HepG2 (cell line): ENCODE data around the gene GRAMD2A. TPM values are rescaled to one million over a fixed set of nuclear protein-coding genes. Genes with fewer than 3 reads are reported as not detected.

Source experiments
- ATF5 ChIP-seq: sonication (generic); formaldehyde crosslinking; IDR thresholded peaks from 2 replicates; pipeline ENCODE4 v1.4.0; 2020; ENCODE audit warnings: mild to moderate bottlenecking, low read depth, missing genetic modification reagents
- HNF1A ChIP-seq, 2 experiments: sonication (generic) in 1 of 2; formaldehyde crosslinking in 1 of 2; IDR thresholded peaks; 2 replicates each; pipeline versions ENCODE4 v1.4.0 to v1.6.1; 2016 to 2020; ENCODE audit warnings: borderline replicate concordance in 1 of 2, low read depth in 1 of 2, mild to moderate bottlenecking in 1 of 2, missing genetic modification reagents in 1 of 2
- HOXA5 ChIP-seq: sonication (generic); formaldehyde crosslinking; IDR thresholded peaks from 2 replicates; pipeline ENCODE4 v1.4.0; 2020; ENCODE audit warnings: missing genetic modification reagents
- KAT8 ChIP-seq: IDR thresholded peaks from 2 replicates; pipeline ENCODE4 v1.6.1; 2016; ENCODE audit warnings: missing genetic modification reagents, missing compliant biosample characterization
- MTA3 ChIP-seq: sonication (generic); formaldehyde crosslinking; IDR thresholded peaks from 2 replicates; pipeline ENCODE4 v1.4.0; 2020; ENCODE audit warnings: missing genetic modification reagents
- NBN ChIP-seq: fragments of 450-650 bp; conservative IDR thresholded peaks from 2 replicates; pipeline ENCODE4 v1.6.1; 2017
- PHF8 ChIP-seq: sonication (generic); formaldehyde crosslinking; IDR thresholded peaks from 2 replicates; pipeline ENCODE4 v1.5.0; 2020; ENCODE audit warnings: missing genetic modification reagents
- SMYD3 ChIP-seq: sonication (generic); formaldehyde crosslinking; IDR thresholded peaks from 2 replicates; pipeline ENCODE4 v1.8.1; 2023; ENCODE audit warnings: mild to moderate bottlenecking, missing genetic modification reagents
- ZBTB7B ChIP-seq: sonication (generic); formaldehyde crosslinking; IDR thresholded peaks from 2 replicates; pipeline ENCODE4 v1.4.0; 2020; ENCODE audit warnings: missing genetic modification reagents
- ZNF12 ChIP-seq: sonication (generic); formaldehyde crosslinking; IDR thresholded peaks from 2 replicates; pipeline ENCODE4 v1.5.0; 2020; ENCODE audit warnings: missing genetic modification reagents
- ZNF121 ChIP-seq: sonication (generic); formaldehyde crosslinking; IDR thresholded peaks from 2 replicates; pipeline ENCODE4 v1.5.0; 2020; ENCODE audit warnings: mild to moderate bottlenecking, missing genetic modification reagents
- ZNF235 ChIP-seq: sonication (generic); formaldehyde crosslinking; IDR thresholded peaks from 2 replicates; pipeline ENCODE4 v1.8.1; 2023; ENCODE audit warnings: mild to moderate bottlenecking, missing genetic modification reagents, borderline replicate concordance
- ZNF367 ChIP-seq: sonication (generic); formaldehyde crosslinking; IDR thresholded peaks from 2 replicates; pipeline ENCODE4 v1.4.0; 2020; ENCODE audit warnings: missing genetic modification reagents, borderline replicate concordance
- ZNF441 ChIP-seq: sonication (generic); formaldehyde crosslinking; IDR thresholded peaks from 2 replicates; pipeline ENCODE4 v1.7.0; 2021; ENCODE audit warnings: missing genetic modification reagents, borderline replicate concordance
- ZNF550 ChIP-seq: sonication (generic); formaldehyde crosslinking; IDR thresholded peaks from 2 replicates; pipeline ENCODE4 v1.4.0; 2020; ENCODE audit warnings: mild to moderate bottlenecking, missing genetic modification reagents, borderline replicate concordance
- ZNF7 ChIP-seq: IDR thresholded peaks from 2 replicates; pipeline ENCODE4 v1.6.1; 2016; ENCODE audit warnings: missing biosample characterization, missing genetic modification reagents
- ZSCAN9 ChIP-seq: IDR thresholded peaks from 2 replicates; pipeline ENCODE4 v1.6.1; 2016; ENCODE audit warnings: borderline replicate concordance
- polyA plus RNA-seq, 8 experiments: library from polyadenylated mRNA; depleted of rRNA in 3 of 8; stranded (reverse) in 7 of 8; unstranded in 1 of 8; fragments of >200 nt; fragmentation: Illumina TruSeq in 4 of 8; extraction: Trizol in 4 of 8; gene quantifications; 2 replicates each; pipeline versions ENCODE4 v1.2.1 to v1.2.3, GENCODE V29; 2011 to 2016; ENCODE audit warnings: low read depth in 4 of 8, missing spikeins in 1 of 8, mixed read lengths in 1 of 8; ENCODE audit not compliant: insufficient read depth in 1 of 8
- total RNA-seq, 5 experiments: library from RNA; depleted of rRNA; stranded (reverse); fragments of >200 nt; fragmentation: Illumina TruSeq; extraction: Trizol; gene quantifications; 2 replicates each; pipeline ENCODE4 v1.2.3, GENCODE V29; 2016; ENCODE audit warnings: low read depth in 1 of 5
- TF ChIP-seq, protein P1 (sequence below): IDR thresholded peaks from 2 replicates; pipeline ENCODE4 v1.6.1; 2016; ENCODE audit warnings: low read depth, missing genetic modification reagents, missing compliant biosample characterization
- TF ChIP-seq, protein P2 (sequence below): sonication (generic); formaldehyde crosslinking; IDR thresholded peaks from 2 replicates; pipeline ENCODE4 v1.5.0; 2020; ENCODE audit warnings: mild to moderate bottlenecking, missing genetic modification reagents, moderate library complexity

Gene GRAMD2A
- total and polyA plus RNA-seq, 2 of the 13 experiments (the other 11 are each of a cell fraction or from before 2014, with no cell fraction given), result 0.04 TPM; not detected in 1

DNA sequence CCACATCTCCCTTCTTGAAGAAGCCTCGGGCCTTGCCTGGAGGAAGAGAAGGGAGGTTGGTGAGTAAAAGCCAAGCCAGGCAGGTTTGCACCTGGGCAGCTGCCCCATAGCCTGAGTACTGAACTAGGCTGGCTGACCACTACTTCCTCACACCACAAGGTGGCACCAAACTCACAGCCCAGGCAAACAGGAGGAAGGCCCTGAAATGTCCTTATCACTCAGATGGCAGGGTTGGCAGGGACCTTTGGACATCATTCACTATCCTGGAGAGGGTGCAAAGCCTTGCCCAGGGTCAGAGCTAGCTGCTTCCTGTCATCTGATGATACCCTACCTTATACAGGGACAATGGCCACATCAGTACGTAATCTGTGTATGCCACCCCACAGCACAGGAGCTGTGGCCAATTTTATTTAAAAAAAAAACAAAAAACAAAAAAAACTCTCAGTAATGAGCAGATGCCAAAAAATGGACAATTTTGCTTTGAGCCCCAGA, 2.2 kb upstream of the GRAMD2A start (continued):
- no peak for TF ChIP-seq HNF1A (IDR thresholded peaks at IDR 0.05; ENCODE audit: low read depth)
- no peak for TF ChIP-seq HNF1A (CRISPR knock-in tag; IDR thresholded peaks at IDR 0.05; ENCODE audit: borderline replicate concordance)
- TF ChIP-seq PHF8 (CRISPR knock-in tag), result no peak
- no peak for TF ChIP-seq ZNF367
- TF ChIP-seq ZBTB7B (CRISPR knock-in tag), result no peak
- TF ChIP-seq, protein P1, sequence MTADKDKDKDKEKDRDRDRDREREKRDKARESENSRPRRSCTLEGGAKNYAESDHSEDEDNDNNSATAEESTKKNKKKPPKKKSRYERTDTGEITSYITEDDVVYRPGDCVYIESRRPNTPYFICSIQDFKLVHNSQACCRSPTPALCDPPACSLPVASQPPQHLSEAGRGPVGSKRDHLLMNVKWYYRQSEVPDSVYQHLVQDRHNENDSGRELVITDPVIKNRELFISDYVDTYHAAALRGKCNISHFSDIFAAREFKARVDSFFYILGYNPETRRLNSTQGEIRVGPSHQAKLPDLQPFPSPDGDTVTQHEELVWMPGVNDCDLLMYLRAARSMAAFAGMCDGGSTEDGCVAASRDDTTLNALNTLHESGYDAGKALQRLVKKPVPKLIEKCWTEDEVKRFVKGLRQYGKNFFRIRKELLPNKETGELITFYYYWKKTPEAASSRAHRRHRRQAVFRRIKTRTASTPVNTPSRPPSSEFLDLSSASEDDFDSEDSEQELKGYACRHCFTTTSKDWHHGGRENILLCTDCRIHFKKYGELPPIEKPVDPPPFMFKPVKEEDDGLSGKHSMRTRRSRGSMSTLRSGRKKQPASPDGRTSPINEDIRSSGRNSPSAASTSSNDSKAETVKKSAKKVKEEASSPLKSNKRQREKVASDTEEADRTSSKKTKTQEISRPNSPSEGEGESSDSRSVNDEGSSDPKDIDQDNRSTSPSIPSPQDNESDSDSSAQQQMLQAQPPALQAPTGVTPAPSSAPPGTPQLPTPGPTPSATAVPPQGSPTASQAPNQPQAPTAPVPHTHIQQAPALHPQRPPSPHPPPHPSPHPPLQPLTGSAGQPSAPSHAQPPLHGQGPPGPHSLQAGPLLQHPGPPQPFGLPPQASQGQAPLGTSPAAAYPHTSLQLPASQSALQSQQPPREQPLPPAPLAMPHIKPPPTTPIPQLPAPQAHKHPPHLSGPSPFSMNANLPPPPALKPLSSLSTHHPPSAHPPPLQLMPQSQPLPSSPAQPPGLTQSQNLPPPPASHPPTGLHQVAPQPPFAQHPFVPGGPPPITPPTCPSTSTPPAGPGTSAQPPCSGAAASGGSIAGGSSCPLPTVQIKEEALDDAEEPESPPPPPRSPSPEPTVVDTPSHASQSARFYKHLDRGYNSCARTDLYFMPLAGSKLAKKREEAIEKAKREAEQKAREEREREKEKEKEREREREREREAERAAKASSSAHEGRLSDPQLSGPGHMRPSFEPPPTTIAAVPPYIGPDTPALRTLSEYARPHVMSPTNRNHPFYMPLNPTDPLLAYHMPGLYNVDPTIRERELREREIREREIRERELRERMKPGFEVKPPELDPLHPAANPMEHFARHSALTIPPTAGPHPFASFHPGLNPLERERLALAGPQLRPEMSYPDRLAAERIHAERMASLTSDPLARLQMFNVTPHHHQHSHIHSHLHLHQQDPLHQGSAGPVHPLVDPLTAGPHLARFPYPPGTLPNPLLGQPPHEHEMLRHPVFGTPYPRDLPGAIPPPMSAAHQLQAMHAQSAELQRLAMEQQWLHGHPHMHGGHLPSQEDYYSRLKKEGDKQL (CRISPR knock-in tag), result no peak
- TF ChIP-seq NBN, result no peak
- peak; percentile 29; the same call in 1 of the 2 replicates for TF ChIP-seq ZNF121 (CRISPR knock-in tag)
- TF ChIP-seq, protein P2, sequence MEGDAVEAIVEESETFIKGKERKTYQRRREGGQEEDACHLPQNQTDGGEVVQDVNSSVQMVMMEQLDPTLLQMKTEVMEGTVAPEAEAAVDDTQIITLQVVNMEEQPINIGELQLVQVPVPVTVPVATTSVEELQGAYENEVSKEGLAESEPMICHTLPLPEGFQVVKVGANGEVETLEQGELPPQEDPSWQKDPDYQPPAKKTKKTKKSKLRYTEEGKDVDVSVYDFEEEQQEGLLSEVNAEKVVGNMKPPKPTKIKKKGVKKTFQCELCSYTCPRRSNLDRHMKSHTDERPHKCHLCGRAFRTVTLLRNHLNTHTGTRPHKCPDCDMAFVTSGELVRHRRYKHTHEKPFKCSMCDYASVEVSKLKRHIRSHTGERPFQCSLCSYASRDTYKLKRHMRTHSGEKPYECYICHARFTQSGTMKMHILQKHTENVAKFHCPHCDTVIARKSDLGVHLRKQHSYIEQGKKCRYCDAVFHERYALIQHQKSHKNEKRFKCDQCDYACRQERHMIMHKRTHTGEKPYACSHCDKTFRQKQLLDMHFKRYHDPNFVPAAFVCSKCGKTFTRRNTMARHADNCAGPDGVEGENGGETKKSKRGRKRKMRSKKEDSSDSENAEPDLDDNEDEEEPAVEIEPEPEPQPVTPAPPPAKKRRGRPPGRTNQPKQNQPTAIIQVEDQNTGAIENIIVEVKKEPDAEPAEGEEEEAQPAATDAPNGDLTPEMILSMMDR (CRISPR knock-in tag), result peak; percentile 92
- TF ChIP-seq MTA3 (CRISPR knock-in tag), result no peak
- no peak for TF ChIP-seq ZNF441 (CRISPR knock-in tag)
- TF ChIP-seq ZSCAN9 (CRISPR knock-in tag), result no peak
- TF ChIP-seq SMYD3 (CRISPR knock-in tag), result no peak
- no peak for TF ChIP-seq KAT8 (CRISPR knock-in tag)
- TF ChIP-seq ATF5 (CRISPR knock-in tag), result 0 out of 2 replicates have a peak, but pooled peaks have one; percentile 54
- TF ChIP-seq ZNF7 (CRISPR knock-in tag), result no peak
- no peak for TF ChIP-seq HOXA5 (CRISPR knock-in tag)
- no peak for TF ChIP-seq ZNF12 (CRISPR knock-in tag)
- TF ChIP-seq ZNF235 (CRISPR knock-in tag), result no peak
- no peak for TF ChIP-seq ZNF550 (CRISPR knock-in tag)
